Measurements from ENCODE around the gene ZCCHC4.

Gene ZCCHC4

DNA sequence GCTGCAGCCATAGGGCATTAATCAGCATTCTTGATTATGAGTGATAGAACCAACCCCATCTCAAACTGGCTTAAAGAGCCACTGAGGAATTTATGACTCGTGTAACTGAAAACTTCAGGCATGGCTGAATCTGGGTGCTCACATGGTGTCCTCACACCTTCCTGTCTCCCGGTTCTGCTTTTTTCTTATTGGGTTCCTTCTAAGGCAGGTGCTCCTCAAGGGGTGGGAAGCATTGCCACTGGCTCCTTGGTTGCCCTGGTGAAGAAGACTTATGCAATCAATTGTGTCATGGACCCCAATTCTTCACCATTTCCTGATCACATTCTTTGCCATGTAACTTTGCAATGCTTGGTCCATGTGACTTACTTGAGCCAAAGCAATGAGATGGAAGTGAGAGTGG is 4.3 kb upstream of the ZCCHC4 start:
- TF ChIP-seq POLR2AphosphoS5 (IDR thresholded peaks at IDR 0.05; ENCODE audit: low read depth, low read length) (no peak), SIN3A (IDR thresholded peaks at IDR 0.05; ENCODE audit: borderline replicate concordance, insufficient read depth, low read length) (no peak), FOXP2 (optimal IDR thresholded peaks at IDR 0.05; ENCODE audit: borderline replicate concordance, extremely low read depth, extremely low read length, insufficient read depth) (no peak), REST (IDR thresholded peaks at IDR 0.05; ENCODE audit: insufficient read depth in 1 of 2, low read depth in 2 of 2, low read length in 2 of 2) (no peak), TAF1 (IDR thresholded peaks at IDR 0.05; ENCODE audit: borderline replicate concordance, insufficient read depth, low read length) (no peak)

- no peak for TF ChIP-seq POLR2AphosphoS5 (IDR thresholded peaks at IDR 0.05; ENCODE audit: low read depth, low read length)
- no peak for TF ChIP-seq FOXP2 (optimal IDR thresholded peaks at IDR 0.05; ENCODE audit: borderline replicate concordance, extremely low read depth, extremely low read length, insufficient read depth)
- no peak for TF ChIP-seq SIN3A (IDR thresholded peaks at IDR 0.05; ENCODE audit: borderline replicate concordance, insufficient read depth, low read length)
- no peak for TF ChIP-seq TAF1 (IDR thresholded peaks at IDR 0.05; ENCODE audit: borderline replicate concordance, insufficient read depth, low read length)
- no peak for TF ChIP-seq REST (IDR thresholded peaks at IDR 0.05; ENCODE audit: insufficient read depth in 1 of 2, low read depth in 2 of 2, low read length in 2 of 2)
Measured at GRCh38 chr4:25308761-25309160, 3.8 kb upstream of the ZCCHC4 start.

DNA sequence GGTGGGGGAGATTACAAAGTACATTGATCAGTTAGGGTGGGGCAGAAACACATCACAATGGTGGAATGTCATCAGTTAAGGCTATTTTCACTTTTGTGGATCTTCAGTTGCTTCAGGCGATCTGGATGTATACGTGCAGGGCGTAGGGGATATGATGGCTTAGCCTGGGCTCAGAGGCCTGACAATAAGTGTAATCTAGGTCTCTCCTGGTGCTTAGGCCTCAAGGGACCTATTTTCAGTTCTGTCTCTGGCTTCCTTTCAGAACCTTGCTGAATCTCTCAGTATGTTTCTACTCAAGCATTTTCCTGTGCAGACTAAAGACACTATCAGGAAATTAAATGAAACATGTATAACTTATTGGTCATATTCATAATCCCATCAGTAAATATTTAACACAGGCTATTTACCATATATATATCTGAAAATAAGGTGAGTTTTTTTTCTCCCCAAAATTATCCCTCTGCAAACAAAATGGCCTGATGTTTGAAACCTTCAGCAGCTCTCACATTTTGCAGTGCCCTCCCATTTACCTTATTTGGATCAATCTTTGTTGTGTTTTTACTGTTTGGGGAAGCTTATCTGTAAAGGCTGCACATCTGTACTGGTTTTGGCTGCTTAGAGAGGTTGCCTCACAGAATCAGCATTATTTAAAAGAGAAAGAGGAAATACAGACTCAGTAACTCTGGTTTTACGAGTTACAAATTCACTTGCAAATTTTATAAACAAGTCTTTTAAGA is 2.3 kb upstream of the ZCCHC4 start:
- TF ChIP-seq TAF1 (IDR thresholded peaks at IDR 0.05; ENCODE audit: borderline replicate concordance, insufficient read depth, low read length) (no peak), SIN3A (IDR thresholded peaks at IDR 0.05; ENCODE audit: borderline replicate concordance, insufficient read depth, low read length) (no peak), POLR2AphosphoS5 (IDR thresholded peaks at IDR 0.05; ENCODE audit: low read depth, low read length) (no peak), REST (IDR thresholded peaks at IDR 0.05; ENCODE audit: insufficient read depth in 1 of 2, low read depth in 2 of 2, low read length in 2 of 2) (no peak), FOXP2 (optimal IDR thresholded peaks at IDR 0.05; ENCODE audit: borderline replicate concordance, extremely low read depth, extremely low read length, insufficient read depth) (no peak)

- TF ChIP-seq FOXP2 (optimal IDR thresholded peaks at IDR 0.05; ENCODE audit: borderline replicate concordance, extremely low read depth, extremely low read length, insufficient read depth), result no peak
- TF ChIP-seq REST (IDR thresholded peaks at IDR 0.05; ENCODE audit: insufficient read depth in 1 of 2, low read depth in 2 of 2, low read length in 2 of 2), result no peak
- no peak for TF ChIP-seq POLR2AphosphoS5 (IDR thresholded peaks at IDR 0.05; ENCODE audit: low read depth, low read length)
- TF ChIP-seq TAF1 (IDR thresholded peaks at IDR 0.05; ENCODE audit: borderline replicate concordance, insufficient read depth, low read length), result no peak
- no peak for TF ChIP-seq SIN3A (IDR thresholded peaks at IDR 0.05; ENCODE audit: borderline replicate concordance, insufficient read depth, low read length)
Measured at GRCh38 chr4:25310803-25311166, 1.8 kb upstream of the ZCCHC4 start.
